ENCODE results near the gene CALN1. TPM values are rescaled to one million over a fixed set of nuclear protein-coding genes. Genes with fewer than 3 reads are reported as not detected.

CALN1 gene
- total RNA-seq, 1 experiment from 2014 or later, result not detected

GRCh38 chr7:72016574-72016973 is 395.6 kb downstream of the CALN1 start:
- in situ Hi-C loops (cut with HindIII; ENCODE audit: low pct_unique_long_range_greater_than_20kb, low sequenced_read_pairs), result no loop called here
- DNase-seq (ENCODE audit: low read depth, low spot score), result no peak

GRCh38 chr7:72015136-72015535 is 397.0 kb downstream of the CALN1 start:
- in situ Hi-C loops (cut with HindIII; ENCODE audit: low pct_unique_long_range_greater_than_20kb, low sequenced_read_pairs), result no loop called here
- no peak for DNase-seq (ENCODE audit: low read depth, low spot score)

GRCh38 chr7:72007018-72007417 is 405.1 kb downstream of the CALN1 start:
- in situ Hi-C loops (cut with HindIII; ENCODE audit: low pct_unique_long_range_greater_than_20kb, low sequenced_read_pairs), result no loop called here
- no peak for DNase-seq (ENCODE audit: low read depth, low spot score)

GRCh38 chr7:72003236-72003635 is 408.9 kb downstream of the CALN1 start:
- in situ Hi-C loops (cut with HindIII; ENCODE audit: low pct_unique_long_range_greater_than_20kb, low sequenced_read_pairs), result no loop called here
- DNase-seq (ENCODE audit: low read depth, low spot score), result no peak

- DNase-seq (ENCODE audit: low read depth, low spot score), result no peak
- in situ Hi-C loops (cut with HindIII; ENCODE audit: low pct_unique_long_range_greater_than_20kb, low sequenced_read_pairs), result no loop called here
Measured at GRCh38 chr7:71996141-71996540, 416.0 kb downstream of the CALN1 start.

GRCh38 chr7:71995111-71995510 is 417.0 kb downstream of the CALN1 start:
- in situ Hi-C loops (cut with HindIII; ENCODE audit: low pct_unique_long_range_greater_than_20kb, low sequenced_read_pairs), result no loop called here
- DNase-seq (ENCODE audit: low read depth, low spot score), result no peak

- in situ Hi-C loops (cut with HindIII; ENCODE audit: low pct_unique_long_range_greater_than_20kb, low sequenced_read_pairs), result no loop called here
Measured at GRCh38 chr7:71991586-71991985, 420.6 kb downstream of the CALN1 start.

GRCh38 chr7:71990138-71990462 is 422.0 kb downstream of the CALN1 start:
- no peak for DNase-seq (ENCODE audit: low read depth, low spot score)
- in situ Hi-C loops (cut with HindIII; ENCODE audit: low pct_unique_long_range_greater_than_20kb, low sequenced_read_pairs), result no loop called here

More at GRCh38 chr7:71991586-71991985, 420.6 kb downstream of the CALN1 start:
- DNase-seq (ENCODE audit: low read depth, low spot score), result no peak

GRCh38 chr7:71988201-71988600 is 423.9 kb downstream of the CALN1 start:
- in situ Hi-C loops (cut with HindIII; ENCODE audit: low pct_unique_long_range_greater_than_20kb, low sequenced_read_pairs), result no loop called here
- no peak for DNase-seq (ENCODE audit: low read depth, low spot score)

GRCh38 chr7:71987200-71987767 is 424.9 kb downstream of the CALN1 start:
- in situ Hi-C loops (cut with HindIII; ENCODE audit: low pct_unique_long_range_greater_than_20kb, low sequenced_read_pairs), result no loop called here
- no peak for DNase-seq (ENCODE audit: low read depth, low spot score)

GRCh38 chr7:71984348-71984747 is 427.8 kb downstream of the CALN1 start:
- in situ Hi-C loops (cut with HindIII; ENCODE audit: low pct_unique_long_range_greater_than_20kb, low sequenced_read_pairs), result no loop called here
- DNase-seq (ENCODE audit: low read depth, low spot score), result no peak

GRCh38 chr7:71982851-71983250 is 429.3 kb downstream of the CALN1 start:
- in situ Hi-C loops (cut with HindIII; ENCODE audit: low pct_unique_long_range_greater_than_20kb, low sequenced_read_pairs), result no loop called here
- DNase-seq (ENCODE audit: low read depth, low spot score), result no peak

- in situ Hi-C loops (cut with HindIII; ENCODE audit: low pct_unique_long_range_greater_than_20kb, low sequenced_read_pairs), result no loop called here
- DNase-seq (ENCODE audit: low read depth, low spot score), result peak; percentile 30
Measured at GRCh38 chr7:71976645-71977044, 435.5 kb downstream of the CALN1 start.

- DNase-seq (ENCODE audit: low read depth, low spot score), result no peak
- in situ Hi-C loops (cut with HindIII; ENCODE audit: low pct_unique_long_range_greater_than_20kb, low sequenced_read_pairs), result no loop called here
Measured at GRCh38 chr7:71974611-71975010, 437.5 kb downstream of the CALN1 start.

- in situ Hi-C loops (cut with HindIII; ENCODE audit: low pct_unique_long_range_greater_than_20kb, low sequenced_read_pairs), result no loop called here
- no peak for DNase-seq (ENCODE audit: low read depth, low spot score)
Measured at GRCh38 chr7:71972534-71972933, 439.6 kb downstream of the CALN1 start.

- no peak for DNase-seq (ENCODE audit: low read depth, low spot score)
- in situ Hi-C loops (cut with HindIII; ENCODE audit: low pct_unique_long_range_greater_than_20kb, low sequenced_read_pairs), result no loop called here
Measured at GRCh38 chr7:71970725-71971124, 441.4 kb downstream of the CALN1 start.

- in situ Hi-C loops (cut with HindIII; ENCODE audit: low pct_unique_long_range_greater_than_20kb, low sequenced_read_pairs), result no loop called here
- DNase-seq (ENCODE audit: low read depth, low spot score), result no peak
Measured at GRCh38 chr7:71962636-71963035, 449.5 kb downstream of the CALN1 start.

- in situ Hi-C loops (cut with HindIII; ENCODE audit: low pct_unique_long_range_greater_than_20kb, low sequenced_read_pairs), result no loop called here
- DNase-seq (ENCODE audit: low read depth, low spot score), result no peak
Measured at GRCh38 chr7:71961283-71961682, 450.9 kb downstream of the CALN1 start.

- in situ Hi-C loops (cut with HindIII; ENCODE audit: low pct_unique_long_range_greater_than_20kb, low sequenced_read_pairs), result no loop called here
- DNase-seq (ENCODE audit: low read depth, low spot score), result no peak
Measured at GRCh38 chr7:71942115-71942514, 470.0 kb downstream of the CALN1 start.

GRCh38 chr7:71937840-71938371 is 474.2 kb downstream of the CALN1 start:
- no peak for DNase-seq (ENCODE audit: low read depth, low spot score)
- in situ Hi-C loops (cut with HindIII; ENCODE audit: low pct_unique_long_range_greater_than_20kb, low sequenced_read_pairs), result no loop called here

All from SK-MEL-5 (cell line).